LoVo (cell line): Measurements from ENCODE around the gene SPRR2G.
A peak's percentile ranks its signal among the peaks of the same experiment; 100 is the strongest.
"Not testable (repeated sequence)": the region's sequence is repeated elsewhere in the genome, so short reads cannot be mapped to it uniquely, and the experiment has no call there.

ENCODE experiments used
- DNase-seq: peaks from one replicate; pipeline ENCODE4 v3.0.0-alpha.2; 2016; ENCODE audit warnings: low spot score

The SPRR2G gene

DNA sequence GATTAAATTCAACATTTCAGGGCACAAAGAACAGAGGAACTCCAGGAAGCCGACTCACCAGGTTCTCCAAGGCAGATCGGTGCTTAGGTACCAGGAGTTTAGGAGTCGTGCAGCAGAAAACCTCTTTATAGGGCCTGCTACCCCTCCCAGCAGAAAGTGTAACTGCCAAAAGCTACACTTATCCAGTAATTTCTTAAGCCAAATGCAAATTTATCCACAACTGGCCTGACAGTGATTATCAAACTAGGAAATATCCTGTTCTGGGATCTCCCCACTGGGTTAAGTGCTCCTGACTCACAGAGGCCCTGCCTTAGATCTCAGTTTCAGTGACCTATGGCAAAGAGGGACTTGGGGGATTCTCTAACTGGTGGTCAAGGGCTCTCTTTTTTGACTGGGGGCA, 37.3 kb downstream of the SPRR2G start, which contains the start of gene SPRR2F:
Gene SPRR2F, minus strand, starts transcription at position 101 of the 400 bp plus-strand sequence. CDS start 783 bp downstream, outside the sequence.
- DNase-seq: no peak

DNA sequence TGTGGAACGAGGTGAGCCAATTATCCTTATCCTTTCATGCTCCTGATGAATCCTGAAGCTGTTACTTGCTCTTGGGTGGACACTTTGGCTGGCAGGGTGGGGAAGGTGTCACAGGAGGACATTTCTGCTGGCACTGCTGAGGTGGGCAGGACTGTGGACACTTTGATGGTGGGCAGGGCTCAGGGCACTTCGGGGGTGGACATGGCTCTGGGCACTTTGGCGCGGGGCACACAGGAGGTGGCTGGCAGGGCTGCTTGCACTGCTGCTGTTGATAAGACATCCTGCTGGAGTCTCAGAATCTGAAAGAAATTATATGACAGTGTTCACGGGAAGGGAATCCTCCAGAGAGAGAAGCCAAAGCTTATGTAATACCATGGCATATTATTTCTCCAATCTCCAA, 38.2 kb downstream of the SPRR2G start:
- DNase-seq: not testable (repeated sequence)

DNA sequence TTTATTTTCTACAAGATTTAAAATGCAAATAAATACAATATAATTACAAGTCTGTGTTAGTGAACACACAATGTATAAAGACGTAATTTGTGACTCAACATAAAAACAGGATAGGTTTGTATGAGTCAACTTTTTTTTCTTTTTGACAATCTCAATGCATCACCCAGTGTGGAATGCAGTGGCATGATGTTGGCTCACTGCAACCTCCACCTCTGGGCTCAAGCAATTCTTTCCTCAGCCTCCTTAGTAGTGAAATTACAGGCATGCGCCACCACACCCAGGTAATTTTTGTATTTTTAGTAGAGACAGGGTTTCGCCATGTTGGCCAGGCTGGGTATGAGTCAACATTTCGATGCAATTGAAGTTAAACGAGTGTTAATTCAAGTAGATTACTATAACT, 50.4 kb downstream of the SPRR2G start:
- DNase-seq: peak; percentile 32
